HG03039 (cell line): ENCODE data around the gene ITGA6.

Experiments used
- ATAC-seq: cut with Tn5 transposase; IDR thresholded peaks from one replicate; pipeline ENCODE4 v1.9.1; 2021; ENCODE audit warnings: mild to moderate bottlenecking, moderate library complexity; ENCODE audit not compliant: unreplicated experiment

The ITGA6 gene

DNA sequence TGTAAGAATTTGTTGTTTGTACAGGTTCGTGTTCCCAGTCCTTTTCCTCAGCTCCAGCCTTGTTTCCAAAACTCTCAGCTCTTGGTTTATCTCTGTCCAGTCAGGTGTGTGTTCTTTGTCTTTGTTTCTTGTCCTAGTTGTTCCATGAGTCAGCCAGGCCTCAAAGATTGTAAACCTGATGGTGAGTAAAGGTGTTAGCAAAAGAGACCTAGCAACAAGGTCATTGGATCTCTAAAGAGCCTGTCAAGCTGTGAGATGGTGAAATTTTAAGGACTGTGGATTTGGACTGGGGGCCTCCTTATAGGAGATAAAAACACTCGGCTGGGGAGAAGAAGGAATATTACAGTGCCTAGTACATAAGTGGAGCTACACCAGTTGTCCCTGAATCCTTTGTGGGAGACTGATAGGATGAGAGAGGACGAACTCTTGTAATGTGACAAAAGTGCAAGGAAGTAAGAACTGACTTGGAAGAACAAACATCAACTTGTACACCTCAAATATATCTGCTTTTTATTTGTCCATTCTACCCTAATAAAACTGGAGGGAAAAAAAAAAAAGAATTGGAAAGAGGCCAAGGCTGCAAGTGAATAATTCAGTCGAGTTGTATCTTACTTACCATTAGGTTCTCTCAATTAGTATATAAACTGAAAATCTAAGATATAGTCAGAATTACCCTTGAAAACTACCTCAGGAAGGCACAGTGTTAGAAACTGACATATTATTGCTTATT is 37.2 kb downstream of the ITGA6 start:
- ATAC-seq, result no peak

DNA sequence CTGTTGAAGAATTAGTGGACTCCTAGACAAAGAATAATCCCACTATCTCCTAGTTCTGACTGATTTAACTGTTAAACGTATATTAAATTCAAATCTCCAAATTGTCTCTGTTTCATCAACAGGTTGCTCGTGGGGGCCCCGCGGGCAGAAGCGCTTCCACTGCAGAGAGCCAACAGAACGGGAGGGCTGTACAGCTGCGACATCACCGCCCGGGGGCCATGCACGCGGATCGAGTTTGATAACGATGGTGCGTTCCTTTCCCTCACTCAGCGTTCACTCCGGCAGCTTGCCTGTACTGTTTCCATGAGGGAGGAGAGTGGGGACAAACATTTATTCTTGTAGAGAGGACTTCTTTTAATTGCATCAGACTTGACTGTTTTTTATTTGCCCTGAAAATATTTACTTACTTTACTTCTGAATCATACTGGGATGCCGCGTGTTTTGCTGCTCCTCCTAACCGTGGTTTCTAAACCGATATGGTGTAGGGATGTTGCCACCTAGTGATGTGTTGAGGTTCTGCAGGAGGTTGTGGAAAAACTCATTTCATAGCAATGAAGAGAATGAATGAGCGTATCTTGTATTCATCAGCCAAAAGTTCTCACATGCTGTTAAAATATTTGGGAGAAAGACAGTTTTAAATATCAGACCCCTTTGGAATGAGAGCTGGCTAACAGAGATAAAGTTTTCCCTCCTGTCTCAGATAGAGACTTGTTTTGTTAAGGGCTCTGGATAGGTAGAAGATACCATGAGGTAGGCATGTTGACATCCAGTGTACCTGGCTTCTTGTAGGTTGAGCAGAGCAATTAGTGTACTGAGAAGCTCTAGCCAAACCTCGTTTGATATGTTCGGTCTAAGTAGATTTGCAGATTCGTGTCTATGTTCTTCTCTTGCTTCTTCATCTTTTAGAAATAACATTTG is 38.3 kb downstream of the ITGA6 start:
- no peak for ATAC-seq

DNA sequence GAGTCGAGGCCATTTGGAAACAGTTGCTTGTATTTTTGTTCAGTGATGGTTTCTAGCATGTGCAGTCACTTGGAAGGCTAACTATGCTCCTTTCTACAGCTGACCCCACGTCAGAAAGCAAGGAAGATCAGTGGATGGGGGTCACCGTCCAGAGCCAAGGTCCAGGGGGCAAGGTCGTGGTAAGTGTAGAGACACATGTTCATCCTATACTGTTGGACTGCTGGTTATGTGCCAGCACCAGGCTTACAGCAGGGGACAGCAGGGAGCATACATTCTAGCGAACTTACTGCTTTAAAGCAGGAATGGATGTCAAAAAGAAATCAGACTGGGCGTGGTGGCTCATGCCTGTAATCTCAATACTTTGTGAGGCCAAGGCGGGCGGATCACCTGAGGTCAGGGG is 40.0 kb downstream of the ITGA6 start:
- no peak for ATAC-seq

DNA sequence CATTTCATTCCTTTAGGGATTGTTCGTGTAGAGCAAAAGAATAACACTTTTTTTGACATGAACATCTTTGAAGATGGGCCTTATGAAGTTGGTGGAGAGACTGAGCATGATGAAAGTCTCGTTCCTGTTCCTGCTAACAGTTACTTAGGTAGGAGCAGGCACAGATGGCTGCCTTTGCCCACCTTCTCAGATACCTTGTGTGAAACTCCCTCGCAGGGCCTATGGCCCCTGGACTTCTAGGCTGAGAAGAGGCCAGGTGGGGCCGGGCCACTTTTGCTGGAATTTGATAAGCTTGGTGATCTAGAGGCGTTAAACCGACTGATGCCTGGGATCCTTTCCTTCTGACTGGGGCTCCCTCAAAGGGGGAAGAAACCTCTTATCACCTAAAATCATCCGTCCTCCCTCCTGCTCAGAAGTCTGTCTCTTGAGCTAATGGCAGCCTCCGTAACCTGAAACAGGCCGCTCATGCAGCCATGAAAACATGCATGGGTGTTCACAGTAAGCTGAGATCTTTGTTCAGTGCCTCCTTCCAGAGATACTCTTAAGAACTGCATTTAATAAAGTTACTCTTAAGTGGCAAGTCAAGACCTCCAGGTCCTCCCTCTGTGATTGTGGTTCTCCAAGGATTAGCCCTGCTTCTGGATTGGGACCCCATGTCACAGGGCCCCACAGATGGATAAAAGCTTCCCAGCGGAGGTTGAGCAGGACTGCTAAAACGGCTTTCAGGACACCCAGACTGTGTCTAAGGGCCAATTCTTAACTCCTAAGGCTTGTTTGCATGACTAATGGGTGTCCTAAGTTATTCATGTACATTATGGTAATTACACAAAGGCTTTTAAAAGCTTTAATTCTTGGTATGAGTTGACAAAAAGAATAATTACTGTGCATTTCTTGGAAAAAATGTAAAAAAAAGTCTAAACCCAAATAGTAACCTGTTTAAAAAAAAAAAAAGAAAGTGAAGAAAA is 43.9 kb downstream of the ITGA6 start:
- no peak for ATAC-seq

DNA sequence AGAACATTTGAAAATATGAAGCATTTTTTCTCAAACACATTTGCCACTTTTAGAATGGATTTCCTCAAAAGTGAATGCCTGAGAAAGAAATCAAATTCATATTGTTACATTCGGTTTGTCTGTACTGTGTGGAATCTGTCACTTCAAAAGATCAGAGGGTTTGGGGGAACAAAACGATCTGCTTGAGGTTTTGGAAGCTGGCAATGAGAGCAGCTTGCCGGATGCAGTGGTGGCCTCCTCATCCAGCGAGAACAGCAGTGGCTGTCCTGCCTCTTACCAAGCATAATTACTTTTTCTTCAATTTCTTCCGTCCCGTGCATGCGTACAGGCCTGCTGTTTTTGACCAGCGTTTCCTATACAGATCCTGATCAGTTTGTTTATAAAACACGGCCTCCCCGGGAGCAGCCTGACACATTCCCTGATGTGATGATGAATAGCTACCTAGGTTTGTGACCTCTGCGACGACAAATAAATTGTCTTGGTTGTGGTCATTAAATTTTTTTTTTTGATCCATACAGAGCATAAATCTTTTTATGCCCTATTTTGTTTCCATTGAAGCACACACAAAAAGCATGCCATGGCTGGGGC is 45.2 kb downstream of the ITGA6 start:
- no peak for ATAC-seq

DNA sequence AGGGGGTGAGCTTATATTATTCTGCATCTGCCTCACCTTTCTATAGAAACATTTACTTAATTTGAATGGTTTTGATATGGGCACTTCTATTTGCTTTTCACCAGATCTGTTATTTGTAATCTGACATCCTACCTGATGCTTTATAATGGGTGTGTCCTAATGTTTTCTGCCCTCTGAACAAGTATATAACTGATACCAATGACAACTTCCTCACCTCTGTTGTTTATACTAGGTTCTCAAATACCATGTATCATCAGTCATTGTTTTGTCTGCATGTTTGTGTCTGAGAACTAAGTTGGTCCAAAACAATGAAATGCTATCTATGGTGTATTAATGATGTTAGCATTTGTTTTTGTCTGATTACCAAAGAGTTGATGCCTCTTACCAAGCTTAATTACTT is 45.8 kb downstream of the ITGA6 start:
- no peak for ATAC-seq

DNA sequence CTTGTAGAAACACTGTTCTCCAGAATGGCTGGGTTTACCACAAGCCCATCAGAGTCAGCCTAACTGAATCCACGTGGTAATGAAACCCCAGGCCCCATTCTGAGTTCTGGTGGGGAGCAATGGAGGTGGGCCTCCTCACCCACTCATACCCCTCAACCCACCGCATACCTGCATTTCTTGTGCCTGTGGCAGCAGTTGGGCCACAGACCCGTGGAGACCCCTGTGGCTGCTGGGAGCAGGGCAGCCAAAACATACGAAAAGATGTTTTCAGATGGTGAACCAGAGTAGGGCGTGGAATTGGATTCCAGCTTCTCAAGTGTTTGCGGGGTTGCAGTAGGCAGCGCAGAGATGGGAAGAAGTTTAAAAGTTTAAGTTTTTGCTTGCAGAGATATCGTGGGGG is 51.0 kb downstream of the ITGA6 start:
- no peak for ATAC-seq

DNA sequence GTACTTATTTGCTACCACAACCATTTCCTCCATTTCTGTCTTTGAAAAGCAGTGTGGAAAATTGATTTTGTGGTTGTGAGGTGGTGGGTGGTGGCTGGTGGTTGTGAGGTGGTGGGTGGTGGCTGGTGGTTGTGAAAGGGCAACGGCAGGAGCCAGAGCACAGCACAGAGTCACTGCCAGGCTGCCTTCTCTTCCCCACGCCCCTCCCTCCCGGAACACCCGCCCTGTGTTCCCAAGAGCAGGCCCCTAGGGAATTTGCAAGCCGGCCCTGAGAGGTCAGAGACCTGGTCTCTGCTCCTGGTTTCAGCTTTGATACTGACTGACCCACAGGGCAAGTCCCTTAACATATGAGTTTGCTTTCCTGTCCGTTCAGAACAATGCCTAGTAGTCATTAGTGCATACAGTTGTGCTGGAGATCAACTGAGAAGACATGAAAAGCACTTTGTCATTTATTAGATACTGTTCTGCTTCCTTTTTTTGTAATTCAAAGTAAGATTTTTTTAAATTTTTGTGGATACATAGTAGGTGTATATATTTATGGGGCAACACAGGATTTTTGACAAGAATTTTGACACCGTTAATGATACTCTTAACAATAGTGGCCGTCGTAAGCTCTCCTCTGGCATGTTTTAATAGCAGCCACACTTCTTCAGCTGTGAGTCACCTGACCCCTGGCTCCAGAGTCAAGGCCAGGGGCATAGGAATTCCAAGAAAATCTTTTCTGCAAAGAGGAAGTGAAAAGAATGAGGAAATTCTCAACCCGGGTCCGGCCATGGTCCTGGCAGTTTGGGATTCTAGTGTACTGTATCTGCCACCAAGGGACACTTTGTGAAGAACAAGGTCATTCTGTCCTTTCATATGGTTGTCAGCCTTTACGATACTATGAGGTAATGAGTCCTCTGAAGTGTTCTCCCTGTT is 53.2 kb downstream of the ITGA6 start:
- ATAC-seq, result no peak

DNA sequence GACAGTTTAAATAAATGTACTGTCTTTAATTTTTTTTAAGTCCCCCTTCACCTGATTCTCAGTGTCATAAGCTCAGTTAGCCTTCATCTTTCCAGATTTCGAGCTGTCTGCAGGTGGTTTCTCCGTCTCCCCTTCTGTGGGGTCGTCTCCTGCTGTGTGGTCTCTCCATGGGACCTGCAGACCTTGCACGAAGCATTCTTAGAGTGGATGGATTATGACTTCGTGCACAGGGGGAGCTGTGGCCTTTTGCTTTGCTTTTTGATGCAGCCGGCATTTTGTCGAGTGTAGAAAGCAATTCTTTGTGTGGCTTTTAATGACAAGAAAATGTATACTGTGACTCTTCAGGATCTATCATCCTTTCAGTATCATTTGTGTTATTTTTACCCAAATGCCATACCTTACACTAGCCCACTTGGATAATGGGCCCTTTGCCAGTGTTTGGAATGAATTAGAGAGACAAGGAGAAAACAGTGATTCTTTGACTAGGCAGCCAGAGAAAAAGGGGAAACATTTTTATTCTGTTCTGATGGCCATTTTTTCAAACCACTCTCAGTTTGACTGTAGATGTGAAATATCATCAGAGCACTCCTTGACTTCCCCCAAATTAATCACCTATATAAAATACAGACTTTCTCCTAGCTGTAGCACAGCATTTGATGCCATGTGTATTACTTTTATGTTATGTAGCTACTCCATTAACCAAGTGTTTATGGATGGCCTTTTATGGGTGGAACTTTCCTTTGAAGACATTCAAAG is 54.3 kb downstream of the ITGA6 start:
- ATAC-seq, result no peak

DNA sequence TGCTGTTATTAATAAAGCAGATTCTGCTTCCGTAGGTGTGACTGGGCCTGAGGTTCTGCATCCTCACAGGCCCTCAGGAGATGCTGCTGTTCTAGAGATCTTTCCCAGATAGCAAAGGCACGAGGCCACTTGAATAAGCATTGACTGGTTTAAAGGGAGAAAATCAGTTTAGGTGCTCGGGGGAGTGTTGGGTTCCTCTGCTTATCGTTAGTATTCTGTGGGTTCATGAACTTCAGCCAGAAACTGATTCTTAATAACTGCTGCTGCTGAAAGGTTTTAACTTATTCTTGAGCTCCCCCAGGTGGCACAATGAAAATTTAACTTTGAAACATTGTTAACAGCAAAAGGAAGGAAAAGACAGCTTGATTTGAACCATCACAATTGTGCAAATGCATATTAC is 56.9 kb downstream of the ITGA6 start:
- ATAC-seq, result no peak

DNA sequence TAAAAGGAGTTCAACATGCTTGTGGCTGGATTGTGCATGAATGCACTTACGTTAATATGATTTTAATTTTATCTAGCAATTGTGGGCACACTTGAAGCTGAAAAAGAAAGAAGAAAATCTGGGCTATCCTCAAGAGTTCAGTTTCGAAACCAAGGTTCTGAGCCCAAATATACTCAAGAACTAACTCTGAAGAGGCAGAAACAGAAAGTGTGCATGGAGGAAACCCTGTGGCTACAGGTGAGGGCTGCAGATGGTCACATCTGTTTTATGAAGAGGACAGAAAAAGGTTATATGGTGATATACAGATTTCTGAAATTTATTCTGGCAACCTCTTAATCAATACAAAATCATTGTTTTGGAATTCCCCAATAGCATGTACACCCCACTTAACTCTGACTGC is 57.3 kb downstream of the ITGA6 start:
- ATAC-seq, result no peak

DNA sequence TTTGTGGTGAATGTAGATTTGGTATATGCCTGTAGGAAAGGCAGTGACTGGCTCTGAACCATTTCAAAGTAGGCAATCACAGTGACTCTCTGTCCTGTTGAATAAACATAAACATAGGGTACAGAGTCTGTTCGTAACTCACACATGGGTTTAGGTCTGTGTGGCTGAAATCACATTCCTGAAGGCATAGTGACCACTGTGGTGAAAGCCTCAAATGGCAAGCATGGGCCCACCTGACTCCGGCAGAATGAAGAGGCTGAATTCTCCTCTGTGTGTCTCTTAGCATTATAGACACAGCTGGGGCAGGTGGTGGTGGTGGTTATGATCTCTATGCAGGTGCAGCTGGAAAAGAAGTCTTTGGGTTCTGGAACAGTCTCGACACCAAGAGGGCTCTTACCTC is 61.2 kb downstream of the ITGA6 start:
- ATAC-seq, result no peak

DNA sequence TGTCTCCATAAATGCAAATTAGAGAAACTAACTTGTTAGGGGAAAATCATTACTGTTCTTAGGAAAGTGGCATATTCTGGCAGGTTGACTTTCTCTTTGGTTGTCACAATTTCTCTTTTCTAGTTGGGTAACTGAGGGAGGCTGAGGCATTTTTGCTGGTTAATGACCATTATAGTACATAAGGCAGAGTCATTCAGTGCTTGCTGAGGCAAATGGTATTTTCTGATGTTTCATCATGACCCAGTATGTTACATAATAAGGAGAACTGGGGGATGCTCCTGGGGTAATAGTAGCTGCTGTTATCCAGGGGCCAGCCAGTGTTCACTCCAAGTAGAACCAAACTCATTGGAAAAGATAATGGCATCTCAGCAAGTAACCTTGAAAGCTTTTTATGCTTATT is 62.3 kb downstream of the ITGA6 start:
- ATAC-seq, result no peak

DNA sequence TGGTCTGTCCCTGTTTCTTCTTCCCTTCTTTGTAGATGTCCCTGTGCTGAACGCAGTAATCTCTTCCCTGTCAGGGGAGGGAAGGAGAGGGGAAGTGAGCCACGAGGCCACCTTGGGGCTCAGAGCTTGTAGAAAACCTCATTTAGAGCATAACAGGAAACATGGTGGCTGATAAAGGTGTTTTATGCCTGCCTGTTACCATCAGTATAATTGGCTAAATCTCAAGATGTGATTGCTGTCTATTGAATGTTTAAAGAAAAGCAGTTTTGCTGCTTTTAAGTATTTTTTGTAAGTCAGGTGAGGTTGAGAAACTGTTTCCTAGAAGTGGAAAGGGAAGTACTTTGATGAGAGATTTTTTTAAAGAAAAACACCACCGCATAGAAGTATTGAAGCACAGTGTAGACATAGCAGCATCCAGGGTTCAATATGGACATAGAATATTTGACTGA is 68.8 kb downstream of the ITGA6 start:
- ATAC-seq, result no peak

DNA sequence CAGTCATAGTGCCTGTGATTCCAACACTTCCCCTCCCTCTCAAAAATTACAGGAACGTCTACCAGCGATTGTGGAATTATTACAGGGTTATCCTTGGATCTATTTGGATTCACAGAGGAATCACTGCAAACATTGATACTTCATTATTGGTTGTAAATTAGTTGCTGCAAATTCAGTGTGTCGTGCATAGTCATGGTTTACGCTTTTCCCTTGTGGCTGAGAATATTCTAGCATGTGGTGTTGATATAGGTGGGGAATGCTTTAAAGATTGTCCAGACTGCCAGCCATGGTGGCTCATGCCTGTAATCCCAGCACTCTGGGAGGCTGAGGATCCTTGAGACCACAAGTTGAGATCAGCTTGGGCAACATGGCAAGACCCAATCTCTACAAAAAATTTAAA is 79.8 kb downstream of the ITGA6 start:
- ATAC-seq, result no peak

DNA sequence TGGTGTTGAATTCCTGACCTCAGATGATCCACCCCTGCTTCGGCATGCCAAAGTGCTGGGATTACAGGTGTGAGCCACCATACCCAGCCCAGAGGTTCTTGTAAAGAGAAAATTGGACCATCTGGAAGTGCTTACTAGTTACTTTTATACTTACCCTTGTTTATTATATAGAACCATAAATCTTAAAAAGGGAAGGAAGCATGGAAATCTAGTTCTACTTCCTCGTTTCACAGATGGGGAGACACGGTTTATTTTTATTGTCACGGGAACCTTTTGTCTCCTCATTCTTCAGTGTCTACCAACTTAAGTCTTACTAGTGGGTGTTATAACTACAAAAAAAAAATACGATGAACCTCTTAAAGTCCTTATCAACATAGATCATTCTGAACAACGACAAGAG is 82.7 kb downstream of the ITGA6 start:
- no peak for ATAC-seq

DNA sequence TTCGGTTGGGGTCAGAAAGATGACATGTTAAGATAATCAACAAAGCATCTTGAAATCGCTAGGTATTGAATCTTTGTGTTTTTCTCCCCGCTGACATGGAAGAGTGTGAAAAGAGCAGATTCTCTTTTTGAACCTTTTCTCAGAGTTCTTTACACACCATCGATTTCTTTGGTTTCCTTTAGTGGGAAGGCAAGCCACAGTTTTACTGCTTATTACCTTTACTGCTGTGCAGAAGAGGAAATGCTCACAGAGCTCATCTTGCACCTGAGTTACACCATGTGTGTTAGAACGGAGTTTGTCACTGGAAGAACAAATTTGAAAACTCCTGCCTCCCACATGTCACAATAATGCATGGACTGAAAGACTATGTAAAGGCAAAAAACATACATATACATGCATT is 83.2 kb downstream of the ITGA6 start:
- ATAC-seq, result no peak

DNA sequence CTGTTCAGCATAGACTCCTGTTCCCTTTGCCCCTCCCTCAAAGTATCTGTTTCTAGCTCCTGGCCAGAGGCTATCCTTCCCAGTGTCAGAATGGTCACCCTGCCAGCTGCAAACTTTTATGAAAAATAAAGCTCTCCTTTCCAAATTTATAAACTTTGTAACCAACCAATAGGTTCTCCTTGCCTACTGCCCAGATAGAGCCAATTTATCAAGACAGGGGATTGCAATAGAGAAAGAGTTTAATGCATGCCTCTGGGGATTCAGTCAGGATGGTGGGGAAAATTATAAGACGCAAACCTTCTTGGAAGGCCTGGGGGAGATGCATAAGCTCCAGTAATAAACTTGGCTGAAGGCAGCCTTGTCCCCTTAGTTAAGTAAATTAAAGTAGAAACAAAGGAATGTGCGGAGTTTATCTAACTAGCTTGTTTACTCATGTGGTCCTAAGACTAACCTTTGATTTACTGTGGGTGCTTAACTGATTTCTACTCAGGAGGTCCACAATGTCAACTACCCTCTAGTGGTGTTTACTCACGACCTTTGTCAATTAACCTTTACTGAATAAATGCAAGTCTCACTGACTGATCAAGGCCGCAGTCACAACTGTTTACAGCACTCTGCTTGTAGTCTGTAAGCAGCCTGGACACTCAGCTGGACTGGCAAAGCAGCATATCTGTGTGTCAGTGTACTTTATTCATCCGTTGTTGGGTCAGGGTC is 85.6 kb downstream of the ITGA6 start:
- ATAC-seq, result no peak
